NT2/D1 (cell line): Measurements from ENCODE around the gene SEMA3A.

Experiments used
- SUZ12 ChIP-seq: IDR thresholded peaks from 2 replicates; pipeline ENCODE4 v1.6.1; 2011; ENCODE audit not compliant: insufficient read length, insufficient read depth; ENCODE audit errors: extremely low read depth
- YY1 ChIP-seq: IDR thresholded peaks from 2 replicates; pipeline ENCODE4 v1.6.1; 2011; ENCODE audit not compliant: insufficient read length, insufficient read depth
- ZNF274 ChIP-seq: IDR thresholded peaks from 2 replicates; pipeline ENCODE4 v1.6.1; 2011; ENCODE audit warnings: mild to moderate bottlenecking, low read depth, low read length

GRCh38 chr7:84183741-84184140 is 10.8 kb downstream of the SEMA3A start:
- TF ChIP-seq YY1: no peak
- no peak for TF ChIP-seq SUZ12
- TF ChIP-seq ZNF274: no peak
